OCI-LY3 (cell line): ENCODE measurements around the gene CIITA.

Experiments used
- EZH2phosphoT487 ChIP-seq: fragments of 200-600 bp; shearing (Covaris generic); IDR thresholded peaks from 2 replicates; pipeline ENCODE4 v1.6.1; 2018; ENCODE audit warnings: antibody characterized with exemption, mixed run types, low read depth
- TF ChIP-seq, protein P1 (sequence below): fragments of 200-600, 300-600 bp; sonication (generic); IDR thresholded peaks from 2 replicates; pipeline ENCODE4 v1.5.1; 2014; ENCODE audit warnings: antibody characterized with exemption, low read length, low read depth

DNA sequence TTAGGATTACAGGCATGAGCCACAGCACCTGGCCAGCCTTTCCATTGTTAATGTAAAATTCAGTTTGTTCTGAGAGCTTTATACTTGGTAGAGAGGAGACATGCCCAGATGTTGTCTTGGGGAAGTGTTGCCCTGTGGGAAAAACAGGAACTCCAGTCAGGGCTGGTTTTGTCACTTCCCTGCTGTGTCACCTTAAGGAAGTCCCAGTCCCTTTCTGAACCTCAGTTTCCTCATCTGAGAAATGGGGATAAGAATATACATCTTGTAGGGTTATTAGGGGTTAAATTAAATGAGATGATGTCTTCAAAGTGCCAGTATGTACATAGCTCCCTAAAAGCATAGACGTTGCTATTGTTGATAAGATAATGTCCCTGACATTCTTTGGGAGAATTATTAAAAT lies 92.6 kb downstream of the CIITA start:
- TF ChIP-seq, protein P1, sequence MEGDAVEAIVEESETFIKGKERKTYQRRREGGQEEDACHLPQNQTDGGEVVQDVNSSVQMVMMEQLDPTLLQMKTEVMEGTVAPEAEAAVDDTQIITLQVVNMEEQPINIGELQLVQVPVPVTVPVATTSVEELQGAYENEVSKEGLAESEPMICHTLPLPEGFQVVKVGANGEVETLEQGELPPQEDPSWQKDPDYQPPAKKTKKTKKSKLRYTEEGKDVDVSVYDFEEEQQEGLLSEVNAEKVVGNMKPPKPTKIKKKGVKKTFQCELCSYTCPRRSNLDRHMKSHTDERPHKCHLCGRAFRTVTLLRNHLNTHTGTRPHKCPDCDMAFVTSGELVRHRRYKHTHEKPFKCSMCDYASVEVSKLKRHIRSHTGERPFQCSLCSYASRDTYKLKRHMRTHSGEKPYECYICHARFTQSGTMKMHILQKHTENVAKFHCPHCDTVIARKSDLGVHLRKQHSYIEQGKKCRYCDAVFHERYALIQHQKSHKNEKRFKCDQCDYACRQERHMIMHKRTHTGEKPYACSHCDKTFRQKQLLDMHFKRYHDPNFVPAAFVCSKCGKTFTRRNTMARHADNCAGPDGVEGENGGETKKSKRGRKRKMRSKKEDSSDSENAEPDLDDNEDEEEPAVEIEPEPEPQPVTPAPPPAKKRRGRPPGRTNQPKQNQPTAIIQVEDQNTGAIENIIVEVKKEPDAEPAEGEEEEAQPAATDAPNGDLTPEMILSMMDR: no peak
- no peak for TF ChIP-seq EZH2phosphoT487
